ENCODE results near the gene PMEL.
A peak's percentile ranks its signal among the peaks of the same experiment; 100 is the strongest.
"Not testable (repeated sequence)": the region's sequence is repeated elsewhere in the genome, so short reads cannot be mapped to it uniquely, and the experiment has no call there.

PMEL gene

DNA sequence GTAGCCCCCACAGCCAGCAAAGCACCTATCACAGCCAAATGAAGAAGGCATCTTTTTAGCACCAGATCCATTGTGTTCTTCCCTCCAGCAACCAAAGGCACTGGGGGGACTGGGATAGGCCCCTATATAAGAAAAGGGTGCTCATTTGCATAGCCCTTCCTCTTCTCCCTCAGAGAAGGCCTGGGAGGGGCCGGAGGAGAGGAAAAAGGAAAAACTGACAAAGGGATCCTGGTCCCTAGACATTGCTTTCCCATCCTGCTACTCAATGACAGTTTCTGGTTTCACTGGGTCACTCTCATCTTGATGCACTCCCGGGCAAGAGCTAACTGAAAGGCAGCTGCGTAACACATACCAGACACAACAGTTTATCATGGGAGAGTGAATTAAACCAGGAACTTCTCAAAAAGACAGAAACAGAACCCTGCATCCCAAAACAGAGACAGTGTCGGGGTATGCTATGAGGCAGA is at the start of gene PMEL:
Gene PMEL, minus strand, starts transcription at position 102 of the 467 bp plus-strand sequence. Its CDS starts 31 bp downstream, at position 71.
- no peak for DNase-seq (ENCODE audit: low read depth in 2 of 2, low spot score in 1 of 2)

DNA sequence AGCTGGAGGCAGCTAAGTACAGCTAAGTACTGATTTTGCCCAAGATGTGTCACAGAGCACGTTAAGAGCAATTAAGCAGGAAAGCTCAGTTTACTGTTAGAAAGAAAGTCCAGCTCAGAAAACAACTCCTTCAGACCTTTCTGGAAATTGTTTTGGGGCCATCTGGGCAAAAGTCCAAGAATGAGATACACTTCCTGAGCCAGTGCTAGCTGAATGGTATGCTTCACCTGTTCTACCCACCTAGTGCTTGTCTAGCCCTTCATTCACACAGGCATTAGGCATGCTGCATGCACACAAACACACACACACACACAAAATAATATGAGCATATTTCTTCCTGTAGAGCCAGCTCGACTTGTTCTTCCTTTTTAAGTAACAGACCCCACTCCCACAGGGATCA is 48.4 kb upstream of the PMEL start:
- no peak for DNase-seq (ENCODE audit: low read depth in 2 of 2, low spot score in 1 of 2)

DNA sequence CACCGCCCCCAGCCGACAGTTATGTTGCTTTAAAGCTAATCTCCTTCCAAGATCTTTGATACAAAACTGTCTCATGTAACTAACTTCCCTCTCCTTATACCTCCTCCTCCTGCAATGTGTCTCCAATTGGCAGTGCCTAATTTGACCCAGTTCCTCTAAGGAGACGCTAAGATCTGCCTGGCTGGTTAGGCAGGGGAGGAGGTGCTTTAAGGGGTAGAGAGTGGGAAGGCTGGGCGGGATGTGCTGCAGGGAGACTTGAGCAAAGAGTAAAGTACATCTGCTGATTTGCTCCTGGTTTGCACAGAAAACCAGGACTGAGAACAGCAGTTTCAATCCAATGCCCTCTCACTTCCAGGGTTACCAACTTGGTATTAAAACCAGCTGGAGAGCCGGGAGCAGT is 47.6 kb upstream of the PMEL start:
- no peak for DNase-seq (ENCODE audit: low read depth in 2 of 2, low spot score in 1 of 2)

DNA sequence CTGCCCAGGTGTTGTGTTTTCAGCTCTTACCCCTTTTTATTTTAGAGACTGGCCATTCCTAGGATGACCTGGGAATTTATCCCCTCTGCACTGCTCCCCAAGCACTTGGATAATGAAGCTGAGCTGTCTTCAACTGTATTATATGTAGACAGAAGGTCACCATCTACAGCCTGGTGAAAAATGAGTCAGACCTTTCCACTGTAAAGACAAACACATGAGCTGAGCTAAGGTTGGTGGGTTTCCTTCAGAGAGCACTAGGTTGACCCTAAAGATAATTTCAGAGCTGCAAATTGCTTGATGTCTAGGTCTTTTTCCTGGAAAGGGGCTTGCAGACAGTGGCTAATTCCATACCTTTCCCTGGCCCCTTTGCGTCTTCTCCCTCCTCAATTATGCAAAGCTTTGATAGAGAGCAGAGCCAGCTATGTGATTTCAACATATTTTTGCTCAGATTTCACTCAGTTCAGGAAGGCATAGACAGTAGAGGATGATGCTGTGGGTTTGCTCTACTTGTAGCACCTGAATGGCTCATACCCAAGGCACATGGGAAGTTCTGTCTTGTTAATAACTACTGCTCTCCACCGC is 45.8 kb upstream of the PMEL start:
- no peak for DNase-seq (ENCODE audit: low read depth in 2 of 2, low spot score in 1 of 2)

DNA sequence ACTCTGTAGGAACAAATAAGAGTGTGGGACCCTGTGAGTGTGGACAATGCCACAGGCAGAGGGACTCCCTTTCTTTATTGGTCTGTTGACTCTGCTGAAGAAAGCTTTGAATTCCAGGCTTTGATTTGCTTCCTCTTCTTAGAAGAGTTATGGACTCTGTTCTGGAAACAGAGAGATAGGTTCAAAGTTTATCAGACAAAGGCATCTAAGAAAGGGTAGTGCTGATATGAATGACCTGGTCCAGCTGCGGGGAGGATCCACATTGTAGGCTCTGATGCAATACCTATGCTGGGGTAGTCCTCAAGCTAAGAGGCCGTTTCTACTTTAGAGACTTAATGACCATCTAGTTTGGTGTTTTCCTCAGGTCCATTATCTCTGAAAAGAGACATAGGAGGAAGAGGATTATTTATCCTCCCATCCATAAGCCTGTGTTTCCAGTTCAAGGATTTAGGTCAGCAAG is 44.3 kb upstream of the PMEL start:
- DNase-seq (ENCODE audit: low read depth in 2 of 2, low spot score in 1 of 2): no peak

DNA sequence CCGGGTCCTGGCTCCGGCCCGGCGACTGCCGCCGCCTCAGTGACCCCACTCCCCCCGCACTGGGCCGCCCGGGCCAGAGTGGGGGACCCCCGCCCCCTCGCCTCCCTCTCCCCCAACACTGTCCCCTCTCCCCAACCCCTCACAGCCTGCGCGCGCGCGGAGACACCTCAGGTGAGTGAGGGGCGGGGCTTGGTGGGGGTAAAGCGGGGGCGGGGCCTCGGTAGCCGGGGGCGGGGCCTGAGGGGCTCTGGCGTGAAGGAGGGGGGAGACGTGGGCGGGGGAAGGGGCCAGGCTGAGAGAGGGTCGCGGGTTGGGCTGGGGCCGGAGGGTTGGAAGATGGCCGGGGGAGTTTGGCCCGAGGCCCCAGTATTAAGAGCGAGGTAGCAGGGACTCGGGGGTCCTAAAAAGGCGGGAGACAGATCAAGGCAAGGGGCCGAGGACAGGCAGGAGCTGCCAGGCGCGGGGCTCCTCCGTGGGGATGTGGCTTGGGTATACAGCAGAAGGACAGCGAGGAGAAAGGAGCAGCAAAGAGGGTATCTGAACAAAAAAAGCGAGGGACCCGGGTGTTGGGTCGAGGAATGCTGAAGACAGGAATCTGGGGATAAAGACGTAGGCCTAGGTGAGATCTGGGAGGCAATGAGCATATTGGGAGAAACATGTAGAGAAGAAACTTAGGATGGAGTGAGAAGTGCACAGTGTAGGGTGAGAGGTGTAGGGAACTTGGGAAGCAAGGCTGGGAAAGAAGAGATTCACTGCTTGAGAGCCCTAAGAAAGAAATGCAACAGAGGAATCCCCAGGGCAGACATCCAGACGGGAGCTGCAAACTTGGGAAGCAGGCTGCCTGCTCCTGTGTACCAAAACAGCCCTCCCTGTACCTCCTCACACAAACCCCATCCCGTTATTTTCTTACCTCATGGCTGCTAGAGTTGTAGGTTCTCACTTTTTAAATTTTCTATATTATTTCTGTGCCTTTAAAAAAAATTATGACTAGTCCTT is 42.0 kb upstream of the PMEL start:
- DNase-seq (ENCODE audit: low read depth in 2 of 2, low spot score in 1 of 2): peak; percentile 46 to 51

DNA sequence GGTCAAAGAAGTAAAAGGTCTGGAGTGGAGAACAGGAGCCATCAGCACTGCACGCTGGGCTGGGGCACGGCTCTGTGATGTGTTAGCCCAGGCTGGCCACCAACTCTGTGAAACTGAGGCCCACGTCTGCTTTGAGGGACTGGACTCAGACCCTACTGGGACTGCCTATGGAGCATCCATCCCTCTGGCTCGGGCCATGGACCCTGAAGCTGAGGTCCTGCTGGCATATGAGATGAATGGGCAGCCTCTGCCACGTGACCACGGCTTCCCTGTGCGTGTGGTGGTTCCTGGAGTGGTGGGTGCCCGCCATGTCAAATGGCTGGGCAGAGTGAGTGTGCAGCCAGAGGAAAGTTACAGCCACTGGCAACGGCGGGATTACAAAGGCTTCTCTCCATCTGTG is 38.4 kb upstream of the PMEL start:
- DNase-seq (ENCODE audit: low read depth in 2 of 2, low spot score in 1 of 2): no peak

DNA sequence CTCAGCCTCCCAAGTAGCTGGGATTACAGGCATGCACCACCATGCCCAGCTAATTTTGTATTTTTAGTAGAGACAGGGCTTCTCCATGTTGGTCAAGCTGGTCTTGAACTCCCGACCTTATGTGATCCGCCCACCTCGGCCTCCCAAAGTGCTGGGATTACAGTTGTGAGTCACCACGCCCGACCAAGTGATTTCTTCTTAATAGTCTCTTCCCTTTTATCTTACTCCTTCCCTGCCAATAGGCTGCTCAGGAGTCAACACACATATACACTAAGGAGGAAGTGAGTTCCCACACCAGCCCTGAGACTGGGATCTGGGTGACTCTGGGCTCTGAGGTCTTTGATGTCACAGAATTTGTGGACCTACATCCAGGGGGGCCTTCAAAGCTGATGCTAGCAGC is 37.5 kb upstream of the PMEL start:
- not testable (repeated sequence) for DNase-seq (ENCODE audit: low read depth in 2 of 2, low spot score in 1 of 2)

DNA sequence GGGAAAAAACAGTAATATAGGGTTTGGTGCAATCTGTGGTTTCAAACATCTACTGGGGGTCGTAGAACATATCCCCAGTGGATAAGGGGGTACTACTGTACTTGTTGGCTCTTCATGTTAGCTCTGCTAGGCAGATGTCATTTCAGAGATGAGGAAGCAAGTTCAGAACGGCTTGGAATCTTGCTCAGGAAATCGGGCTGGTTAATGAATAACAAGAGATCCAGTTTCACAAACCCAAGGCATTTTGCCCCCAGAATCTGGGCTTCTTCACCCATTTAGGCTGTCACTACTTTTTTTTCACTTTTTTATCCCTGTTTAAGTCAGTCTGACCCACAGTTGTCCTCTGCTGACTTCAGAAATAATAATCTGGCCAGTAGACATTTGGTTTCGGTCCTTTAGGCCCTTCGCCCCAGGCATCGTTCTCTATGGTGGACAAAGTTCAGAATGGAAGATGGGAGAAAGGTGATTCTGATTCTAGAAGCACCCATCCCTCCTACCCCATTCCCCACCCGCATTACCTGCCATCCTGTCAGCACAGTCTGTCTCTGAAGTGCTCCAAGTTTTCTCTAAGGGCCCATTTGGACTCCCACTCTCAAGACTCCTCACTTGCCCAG is 35.8 kb upstream of the PMEL start:
- no peak for DNase-seq (ENCODE audit: low read depth in 2 of 2, low spot score in 1 of 2)

DNA sequence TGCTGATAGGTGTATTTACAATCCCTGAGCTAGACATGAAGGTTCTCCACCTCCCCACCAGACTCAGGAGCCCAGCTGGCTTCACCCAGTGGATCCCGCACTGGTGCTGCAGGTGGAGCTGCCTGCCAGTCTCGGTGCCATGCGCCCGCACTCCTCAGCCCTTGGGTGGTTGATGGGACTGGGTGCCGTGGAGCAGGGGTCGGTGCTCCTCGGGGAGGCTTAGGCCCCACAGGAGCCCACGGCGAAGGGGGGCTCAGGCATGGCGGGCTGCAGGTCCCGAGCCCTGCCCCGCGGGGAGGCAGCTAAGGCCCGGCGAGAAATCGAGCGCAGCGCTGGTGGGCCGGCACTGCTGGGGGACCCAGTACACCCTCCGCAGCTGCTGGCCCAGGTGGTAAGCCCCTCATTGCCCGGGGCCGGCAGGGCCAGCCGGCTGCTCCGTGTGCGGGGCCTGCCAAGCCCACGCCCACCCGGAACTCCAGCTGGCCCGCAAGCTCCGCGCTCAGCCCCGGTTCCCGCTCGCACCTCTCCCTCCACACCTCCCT is 34.2 kb upstream of the PMEL start:
- DNase-seq (ENCODE audit: low read depth in 2 of 2, low spot score in 1 of 2): not testable (repeated sequence)

DNA sequence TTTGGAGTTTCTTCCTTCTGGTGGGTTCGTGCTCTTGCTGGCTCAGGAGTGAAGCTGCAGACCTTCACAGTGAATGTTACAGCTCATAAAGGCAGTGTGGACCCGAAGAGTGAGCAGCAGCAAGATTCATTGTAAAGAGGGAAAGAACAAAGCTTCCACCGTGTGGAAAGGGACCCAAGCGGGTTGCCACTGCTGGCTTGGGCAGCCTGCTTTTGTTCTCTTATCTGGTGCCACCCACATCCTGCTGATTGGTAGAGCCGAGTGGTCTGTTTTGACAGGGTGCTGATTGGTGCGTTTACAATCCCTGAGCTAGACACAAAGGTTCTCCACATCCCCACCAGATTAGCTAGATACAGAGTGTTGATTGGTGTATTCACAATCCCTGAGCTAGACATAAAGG is 33.7 kb upstream of the PMEL start:
- not testable (repeated sequence) for DNase-seq (ENCODE audit: low read depth in 2 of 2, low spot score in 1 of 2)

DNA sequence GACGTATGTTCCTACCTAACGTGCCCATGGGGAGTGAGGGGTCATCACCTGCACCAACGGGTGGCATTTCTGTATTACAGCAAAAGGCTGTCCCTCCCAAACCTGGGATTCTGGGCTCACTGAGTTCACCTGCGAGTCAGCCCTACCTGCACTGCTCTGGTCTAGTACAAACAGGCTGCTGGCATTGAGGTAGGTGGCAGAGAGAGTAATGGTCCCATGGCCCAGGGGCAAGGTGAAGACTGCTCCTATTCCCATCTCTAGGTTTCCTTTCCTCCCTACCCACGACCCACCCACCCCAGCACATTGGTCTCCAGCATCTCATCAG is 31.7 kb upstream of the PMEL start:
- DNase-seq (ENCODE audit: low read depth in 2 of 2, low spot score in 1 of 2): no peak

DNA sequence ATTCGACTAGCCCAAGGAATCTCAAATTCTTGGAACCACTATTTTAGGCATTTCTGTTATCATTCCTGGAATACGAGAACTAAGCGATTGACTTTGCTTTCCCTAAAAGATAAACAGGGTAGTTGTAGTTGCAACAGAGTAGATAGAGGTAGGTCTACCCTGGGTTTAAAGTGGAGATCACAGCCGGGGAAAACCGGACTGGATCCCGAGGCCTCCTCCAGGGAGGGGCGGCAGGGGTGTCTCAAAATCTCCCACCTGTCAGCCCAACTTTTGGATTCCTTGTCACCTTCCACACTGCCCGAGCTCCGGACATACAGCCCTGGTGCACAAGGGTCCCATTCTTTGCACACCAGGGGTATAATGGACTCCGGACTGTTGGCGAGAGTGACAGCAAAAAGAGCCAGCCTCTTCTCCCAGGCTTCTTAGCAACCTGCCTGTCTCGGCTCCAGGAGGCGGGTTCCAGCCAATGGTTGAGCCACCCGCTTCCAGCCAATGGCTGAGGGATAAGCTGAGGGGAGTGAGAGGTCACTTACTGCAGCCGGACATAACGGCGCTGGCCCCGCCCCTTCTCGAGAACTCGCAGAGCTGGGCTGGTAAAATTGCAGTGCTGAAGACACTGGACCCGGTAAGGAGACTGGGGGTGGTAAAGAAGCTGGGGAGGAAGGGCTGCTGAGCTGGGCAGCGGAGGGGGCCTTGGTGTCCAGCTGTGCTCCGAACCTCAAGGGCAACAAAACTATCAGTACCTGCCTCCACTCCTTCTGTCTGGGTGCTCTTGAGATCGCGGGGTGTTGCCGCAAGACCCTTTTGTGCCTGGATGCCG is 31.1 kb upstream of the PMEL start, which contains the start of gene SUOX:
Gene SUOX, plus strand, starts transcription at position 562 of the 820 bp plus-strand sequence. CDS start 4,946 bp downstream, outside the sequence.
- no peak for DNase-seq (ENCODE audit: low read depth in 2 of 2, low spot score in 1 of 2)

DNA sequence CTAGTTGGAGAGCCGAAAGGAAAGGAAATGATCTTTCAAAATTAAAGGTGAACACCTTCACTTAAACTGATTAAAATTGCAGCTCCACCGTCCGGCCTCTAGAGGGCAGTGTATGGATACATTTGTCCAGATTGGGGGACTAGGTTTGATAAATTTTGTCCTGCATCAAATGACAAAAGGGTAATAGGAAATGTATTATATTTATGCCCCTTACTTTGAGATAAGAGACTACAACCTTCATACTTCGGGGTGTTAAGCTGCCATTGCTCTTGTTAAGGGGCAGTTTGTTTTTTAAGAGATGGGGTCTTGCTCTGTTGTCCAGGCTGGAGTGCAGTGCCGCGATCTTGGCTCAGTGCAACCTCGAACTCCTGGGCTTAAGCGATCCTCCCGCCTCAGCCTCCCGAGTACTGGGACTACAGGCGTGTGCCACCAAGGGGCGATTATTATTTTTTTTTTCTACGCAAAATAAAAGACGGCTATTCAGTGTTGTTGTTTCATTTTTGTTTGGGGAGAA is 30.4 kb upstream of the PMEL start:
- DNase-seq (ENCODE audit: low read depth in 2 of 2, low spot score in 1 of 2): peak; percentile 36 to 45

DNA sequence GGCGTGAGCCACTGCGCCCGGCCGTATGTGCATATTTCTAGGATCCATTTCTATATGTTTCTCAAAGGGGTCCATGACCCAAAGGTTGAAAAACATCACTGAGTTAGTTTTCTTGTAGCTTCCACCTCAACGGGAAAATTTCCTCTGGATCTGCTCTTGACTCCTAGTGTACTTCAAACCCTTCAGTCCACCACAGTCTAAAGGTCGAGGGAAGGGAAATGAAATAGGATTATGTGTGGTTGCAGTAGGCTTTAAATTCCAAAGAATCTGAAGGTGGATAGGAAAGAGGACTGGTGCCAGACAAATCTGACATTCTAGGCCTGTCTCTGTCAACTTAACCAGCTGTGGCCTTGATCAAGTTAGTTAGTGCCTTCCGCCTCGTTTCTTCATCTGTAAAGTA is 29.5 kb upstream of the PMEL start:
- no peak for DNase-seq (ENCODE audit: low read depth in 2 of 2, low spot score in 1 of 2)

DNA sequence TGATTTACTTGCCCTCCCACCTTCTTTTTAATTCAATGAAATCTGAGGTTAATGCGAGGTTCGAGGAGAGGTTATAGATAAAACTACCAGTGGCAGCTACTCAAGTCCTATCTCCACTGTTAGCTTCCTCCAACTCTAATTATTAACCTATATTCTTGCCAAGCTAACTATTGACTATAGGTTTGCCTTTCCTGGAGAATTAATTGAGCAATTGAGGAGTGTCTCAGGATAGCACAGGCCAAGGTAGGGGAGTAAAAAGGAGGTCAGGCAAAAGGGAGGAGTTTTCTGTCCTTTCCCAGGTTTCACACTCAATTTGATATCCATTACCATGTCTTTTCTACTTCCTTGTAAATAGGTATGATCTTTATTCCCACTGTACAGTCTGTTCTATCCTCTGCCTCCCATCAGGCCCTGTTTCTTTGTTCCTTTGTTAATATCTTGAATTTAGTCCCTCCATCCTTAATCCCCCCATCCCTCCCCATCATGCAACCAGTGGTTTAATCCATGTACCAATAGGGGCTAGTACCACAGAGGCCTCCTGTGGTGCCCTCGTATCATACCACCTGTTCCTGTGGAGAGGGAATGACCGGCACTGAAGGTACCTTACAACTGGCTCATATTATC is 27.5 kb upstream of the PMEL start:
- DNase-seq (ENCODE audit: low read depth in 2 of 2, low spot score in 1 of 2): no peak

DNA sequence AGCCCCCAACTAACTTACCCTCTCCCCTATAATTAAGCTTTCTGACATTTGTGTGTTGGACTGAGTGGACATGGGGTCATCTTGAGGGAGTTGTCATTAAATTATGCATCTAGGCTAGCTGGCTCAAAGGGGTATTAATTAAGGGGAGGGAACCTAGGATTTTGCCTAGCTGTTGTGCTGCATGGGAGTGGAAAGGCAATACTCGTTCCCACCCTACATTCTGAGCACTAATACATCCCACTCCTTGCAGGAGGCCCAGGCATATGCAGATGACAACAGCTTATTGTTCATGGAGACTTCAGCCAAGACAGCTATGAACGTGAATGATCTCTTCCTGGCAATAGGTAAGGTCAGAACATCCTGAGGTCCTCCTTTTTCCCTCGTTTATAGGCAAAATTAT is 25.3 kb upstream of the PMEL start:
- no peak for DNase-seq (ENCODE audit: low read depth in 2 of 2, low spot score in 1 of 2)

DNA sequence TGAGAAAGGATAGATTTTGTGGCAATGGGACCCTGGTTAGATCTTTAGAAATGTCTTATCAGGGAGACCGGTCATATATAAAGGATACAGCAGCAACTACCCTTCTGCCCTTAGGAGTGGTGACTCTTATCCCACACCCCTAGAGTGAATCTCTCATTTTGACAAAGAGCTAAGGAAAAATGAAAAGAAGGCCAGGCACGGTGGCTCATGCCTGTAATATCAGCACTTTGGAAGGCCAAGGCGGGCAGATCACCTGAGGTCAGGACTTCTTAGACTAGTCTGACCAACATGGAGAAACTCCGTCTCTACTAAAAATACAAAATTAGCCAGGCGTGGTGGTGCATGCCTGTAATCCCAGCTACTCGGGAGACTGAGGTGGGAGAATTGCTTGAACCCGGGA is 20.1 kb upstream of the PMEL start:
- not testable (repeated sequence) for DNase-seq (ENCODE audit: low read depth in 2 of 2, low spot score in 1 of 2)

DNA sequence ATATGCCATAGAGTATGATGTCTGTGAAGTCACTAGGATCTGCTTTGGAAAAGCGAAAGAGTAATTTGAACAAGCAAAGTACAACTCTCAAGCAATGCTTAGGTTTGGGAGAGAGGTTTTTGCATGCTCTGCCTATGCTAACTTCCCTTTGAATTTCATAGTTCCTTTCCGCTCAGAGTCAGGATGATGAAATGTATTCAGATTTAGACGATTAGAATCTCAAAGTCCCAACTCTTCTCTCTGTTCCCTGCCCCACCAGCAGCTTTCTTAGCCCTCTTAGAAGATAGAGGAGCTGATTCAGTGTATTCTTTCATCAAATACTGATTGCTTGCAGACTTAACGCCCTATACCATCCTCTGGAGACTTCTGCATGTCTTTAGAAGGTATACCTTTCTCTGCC is 19.5 kb upstream of the PMEL start:
- no peak for DNase-seq (ENCODE audit: low read depth in 2 of 2, low spot score in 1 of 2)

DNA sequence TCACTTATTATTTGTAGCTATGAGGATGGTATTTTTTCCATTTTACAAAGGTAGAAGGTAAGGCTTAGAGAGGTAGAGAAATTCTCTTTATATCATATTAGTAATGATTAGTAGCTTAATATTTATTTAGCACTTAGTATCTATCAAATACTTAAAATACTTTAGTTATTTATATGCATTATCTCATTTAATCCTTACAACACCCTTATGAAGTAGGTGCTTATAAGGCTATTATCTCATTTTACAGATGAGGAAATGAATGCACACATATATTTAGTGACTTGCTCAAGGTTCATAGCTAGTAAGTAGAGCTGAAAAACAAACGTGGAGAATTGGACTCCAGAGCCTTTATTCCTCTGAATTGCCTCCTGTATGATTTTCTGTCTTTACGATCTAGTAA is 19.0 kb upstream of the PMEL start:
- DNase-seq (ENCODE audit: low read depth in 2 of 2, low spot score in 1 of 2): no peak
